Liver (tissue), 9 donors: ENCODE results near the gene BASP1. TPM values are rescaled to one million over a fixed set of nuclear protein-coding genes. Genes with fewer than 3 reads are reported as not detected.

Experiments
- DNase-seq: peaks from one replicate; pipeline ENCODE4 v3.0.0-alpha.2; 2017; ENCODE audit warnings: low spot score
- H3K27ac ChIP-seq, 2 donors: one replicate each; pipeline ENCODE4 v1.7.0; 2013; ENCODE audit warnings: inconsistent platforms in 2 of 2, low read length in 2 of 2, control low read depth in 1 of 2, low read depth in 1 of 2, mild to moderate bottlenecking in 1 of 2
- H3K27me3 ChIP-seq, 4 donors: one replicate each; pipeline versions ENCODE4 v1.6.1 to v1.7.0; 2013; ENCODE audit warnings: low read length in 3 of 4, inconsistent platforms in 1 of 4, mild to moderate bottlenecking in 1 of 4, moderate library complexity in 1 of 4; ENCODE audit not compliant: control insufficient read depth in 4 of 4, insufficient read depth in 4 of 4
- H3K36me3 ChIP-seq, 4 donors: one replicate each; pipeline versions ENCODE4 v1.6.1 to v1.7.0; 2013; ENCODE audit warnings: low read length in 3 of 4, mild to moderate bottlenecking in 3 of 4, low read depth in 1 of 4, moderate library complexity in 1 of 4; ENCODE audit not compliant: control insufficient read depth in 4 of 4, insufficient read depth in 3 of 4
- H3K4me1 ChIP-seq, 4 donors: one replicate each; pipeline versions ENCODE4 v1.6.1 to v1.7.0; 2013; ENCODE audit warnings: low read length in 3 of 4, mild to moderate bottlenecking in 3 of 4, moderate library complexity in 1 of 4; ENCODE audit not compliant: control insufficient read depth in 4 of 4, insufficient read depth in 4 of 4
- H3K4me3 ChIP-seq, 3 donors: one replicate each; pipeline versions ENCODE4 v1.6.1 to v1.7.0; 2013; ENCODE audit warnings: low read length in 3 of 3, control low read depth in 1 of 3, low read depth in 1 of 3, mild to moderate bottlenecking in 1 of 3
- H3K9ac ChIP-seq, 2 donors: one replicate each; pipeline ENCODE4 v1.7.0; 2013; ENCODE audit warnings: low read length in 2 of 2, mild to moderate bottlenecking in 2 of 2, moderate library complexity in 2 of 2, control low read depth in 1 of 2, low read depth in 1 of 2
- H3K9me3 ChIP-seq, 4 donors: one replicate each; pipeline versions ENCODE4 v1.6.1 to v1.7.0; 2013; ENCODE audit warnings: low read length in 3 of 4; ENCODE audit not compliant: control insufficient read depth in 4 of 4
- ATF3 ChIP-seq: IDR thresholded peaks from 2 replicates; pipeline ENCODE4 v1.6.1; 2016; ENCODE audit warnings: antibody characterized with exemption
- EGR1 ChIP-seq, 2 donors: IDR thresholded peaks; 2 replicates each; pipeline ENCODE4 v1.6.1; 2016 to 2018; ENCODE audit warnings: antibody characterized with exemption in 2 of 2, low read depth in 2 of 2
- FOXA1 ChIP-seq: IDR thresholded peaks from 2 replicates; pipeline ENCODE4 v1.6.1; 2016; ENCODE audit warnings: antibody characterized with exemption
- FOXA2 ChIP-seq: IDR thresholded peaks from 2 replicates; pipeline ENCODE4 v1.6.1; 2016; ENCODE audit warnings: antibody characterized with exemption
- GABPA ChIP-seq, 2 donors: IDR thresholded peaks in 1 of 2; conservative IDR thresholded peaks in 1 of 2; 2 replicates each; pipeline ENCODE4 v1.6.1; 2016; ENCODE audit warnings: antibody characterized with exemption in 2 of 2, mild to moderate bottlenecking in 1 of 2, moderate library complexity in 1 of 2
- HNF4A ChIP-seq, 2 donors: conservative IDR thresholded peaks; 2 replicates each; pipeline ENCODE4 v1.6.1; 2016; ENCODE audit warnings: antibody characterized with exemption in 2 of 2, mild to moderate bottlenecking in 2 of 2
- HNF4G ChIP-seq: IDR thresholded peaks from 2 replicates; pipeline ENCODE4 v1.6.1; 2016; ENCODE audit warnings: antibody characterized with exemption
- JUND ChIP-seq, 2 donors: IDR thresholded peaks; 2 replicates each; pipeline ENCODE4 v1.6.1; 2016; ENCODE audit warnings: antibody characterized with exemption in 2 of 2
- MAX ChIP-seq: IDR thresholded peaks from 2 replicates; pipeline ENCODE4 v1.6.1; 2016; ENCODE audit warnings: antibody characterized with exemption
- NR2F2 ChIP-seq: IDR thresholded peaks from 2 replicates; pipeline ENCODE4 v1.6.1; 2016; ENCODE audit warnings: antibody characterized with exemption
- RAD21 ChIP-seq, 2 donors: IDR thresholded peaks; 2 replicates each; pipeline ENCODE4 v1.6.1; 2016; ENCODE audit warnings: antibody characterized with exemption in 2 of 2, mild to moderate bottlenecking in 2 of 2
- RXRA ChIP-seq, 2 donors: IDR thresholded peaks; 2 replicates each; pipeline ENCODE4 v1.6.1; 2017 to 2018; ENCODE audit warnings: antibody characterized with exemption in 2 of 2, mild to moderate bottlenecking in 1 of 2
- SP1 ChIP-seq: IDR thresholded peaks from 2 replicates; pipeline ENCODE4 v1.6.1; 2018; ENCODE audit warnings: antibody characterized with exemption, mild to moderate bottlenecking
- TAF1 ChIP-seq: conservative IDR thresholded peaks from 2 replicates; pipeline ENCODE4 v1.6.1; 2016; ENCODE audit warnings: antibody characterized with exemption, mild to moderate bottlenecking
- YY1 ChIP-seq: IDR thresholded peaks from 2 replicates; pipeline ENCODE4 v1.6.1; 2016; ENCODE audit warnings: antibody characterized with exemption, mild to moderate bottlenecking
- WGBS: extraction: QIAGEN DNeasy Blood & Tissue Kit; methylation state at CpG from one replicate; pipeline ENCODE4 v1.1.7; 2013; 5-methylcytosine and 5-hydroxymethylcytosine counted together
- polyA plus RNA-seq, 2 donors: library from polyadenylated mRNA; stranded (reverse) in 1 of 2; unstranded in 1 of 2; fragments of 200-250 nt in 1 of 2; fragments of >200 nt in 1 of 2; fragmentation: Nextera tagmentation in 1 of 2; extraction: Ambion mirVana in 1 of 2; gene quantifications; one replicate each; pipeline versions ENCODE4 v1.2.1 to v1.2.3, GENCODE V29; 2013 to 2015
- total RNA-seq, 2 donors: library from RNA; depleted of rRNA; stranded (reverse); fragments of >200 nt; gene quantifications; one replicate each; pipeline ENCODE4 v1.2.3, GENCODE V29; 2014
- TF ChIP-seq, protein P1 (sequence below): IDR thresholded peaks from 2 replicates; pipeline ENCODE4 v1.6.1; 2016; ENCODE audit warnings: antibody characterized with exemption
- TF ChIP-seq, protein P2 (sequence below): fragments of 150-350 bp; IDR thresholded peaks from 2 replicates; pipeline ENCODE4 v1.5.1; 2017; ENCODE audit warnings: improper control_type of control experiment, low read depth, low read length; ENCODE audit not compliant: missing input control
- donor health status: healthy.
- donor health status: healthy.
- donor health status: healthy.
- donor health status: healthy.
- donor health status: healthy.

Gene BASP1
- total and polyA plus RNA-seq, 4 donors: 1.2 to 17.0 (median 5.4) TPM

DNA sequence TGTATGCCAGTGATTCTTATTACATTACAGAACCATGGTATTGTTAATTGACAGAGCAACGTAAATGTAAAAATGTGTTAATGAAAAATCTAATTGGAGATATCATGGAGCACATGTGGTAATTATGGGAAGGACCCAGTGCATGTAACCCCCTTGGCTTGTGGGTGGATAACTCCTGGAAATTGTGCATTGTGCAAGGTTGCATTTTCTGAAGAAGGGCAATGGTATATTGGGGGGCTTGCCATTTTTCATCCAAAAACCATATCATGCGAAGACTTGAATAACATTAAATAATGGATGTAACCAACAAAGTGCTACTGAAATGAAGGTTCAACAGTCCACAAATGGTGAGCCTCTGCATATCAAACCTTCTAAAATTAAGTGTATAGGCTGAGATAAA, 47.6 kb downstream of the BASP1 start:
- DNase-seq: no peak
- H3K27me3 ChIP-seq: no peaks in the 10 kb centered on the region
- TF ChIP-seq TAF1 (no peak), FOXA2 (no peak), JUND (IDR thresholded peaks at IDR 0.05) (no peak), RXRA (IDR thresholded peaks at IDR 0.05) (no peak), EGR1 (IDR thresholded peaks at IDR 0.05; ENCODE audit: low read depth in 2 of 2) (no peak), RAD21 (IDR thresholded peaks at IDR 0.05) (no peak), FOXA1 (no peak), MAX (no peak), YY1 (no peak), GABPA (IDR thresholded peaks at IDR 0.05 in 1 of 2, conservative IDR thresholded peaks at IDR 0.05 in 1 of 2) (no peak), HNF4G (no peak), SP1 (no peak), HNF4A (conservative IDR thresholded peaks at IDR 0.05) (no peak)
- TF ChIP-seq, protein P1, sequence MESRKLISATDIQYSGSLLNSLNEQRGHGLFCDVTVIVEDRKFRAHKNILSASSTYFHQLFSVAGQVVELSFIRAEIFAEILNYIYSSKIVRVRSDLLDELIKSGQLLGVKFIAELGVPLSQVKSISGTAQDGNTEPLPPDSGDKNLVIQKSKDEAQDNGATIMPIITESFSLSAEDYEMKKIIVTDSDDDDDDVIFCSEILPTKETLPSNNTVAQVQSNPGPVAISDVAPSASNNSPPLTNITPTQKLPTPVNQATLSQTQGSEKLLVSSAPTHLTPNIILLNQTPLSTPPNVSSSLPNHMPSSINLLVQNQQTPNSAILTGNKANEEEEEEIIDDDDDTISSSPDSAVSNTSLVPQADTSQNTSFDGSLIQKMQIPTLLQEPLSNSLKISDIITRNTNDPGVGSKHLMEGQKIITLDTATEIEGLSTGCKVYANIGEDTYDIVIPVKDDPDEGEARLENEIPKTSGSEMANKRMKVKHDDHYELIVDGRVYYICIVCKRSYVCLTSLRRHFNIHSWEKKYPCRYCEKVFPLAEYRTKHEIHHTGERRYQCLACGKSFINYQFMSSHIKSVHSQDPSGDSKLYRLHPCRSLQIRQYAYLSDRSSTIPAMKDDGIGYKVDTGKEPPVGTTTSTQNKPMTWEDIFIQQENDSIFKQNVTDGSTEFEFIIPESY: no peak
- TF ChIP-seq, protein P2, sequence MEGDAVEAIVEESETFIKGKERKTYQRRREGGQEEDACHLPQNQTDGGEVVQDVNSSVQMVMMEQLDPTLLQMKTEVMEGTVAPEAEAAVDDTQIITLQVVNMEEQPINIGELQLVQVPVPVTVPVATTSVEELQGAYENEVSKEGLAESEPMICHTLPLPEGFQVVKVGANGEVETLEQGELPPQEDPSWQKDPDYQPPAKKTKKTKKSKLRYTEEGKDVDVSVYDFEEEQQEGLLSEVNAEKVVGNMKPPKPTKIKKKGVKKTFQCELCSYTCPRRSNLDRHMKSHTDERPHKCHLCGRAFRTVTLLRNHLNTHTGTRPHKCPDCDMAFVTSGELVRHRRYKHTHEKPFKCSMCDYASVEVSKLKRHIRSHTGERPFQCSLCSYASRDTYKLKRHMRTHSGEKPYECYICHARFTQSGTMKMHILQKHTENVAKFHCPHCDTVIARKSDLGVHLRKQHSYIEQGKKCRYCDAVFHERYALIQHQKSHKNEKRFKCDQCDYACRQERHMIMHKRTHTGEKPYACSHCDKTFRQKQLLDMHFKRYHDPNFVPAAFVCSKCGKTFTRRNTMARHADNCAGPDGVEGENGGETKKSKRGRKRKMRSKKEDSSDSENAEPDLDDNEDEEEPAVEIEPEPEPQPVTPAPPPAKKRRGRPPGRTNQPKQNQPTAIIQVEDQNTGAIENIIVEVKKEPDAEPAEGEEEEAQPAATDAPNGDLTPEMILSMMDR: no peak
- H3K9ac ChIP-seq: no peak overlapping the region
- no peaks in the 10 kb centered on the region for H3K4me1 ChIP-seq
- no peaks in the 10 kb centered on the region for H3K9me3 ChIP-seq
- no peak overlapping the region for H3K4me3 ChIP-seq
- 86% methylated on average over 2 of the region's 2 CpGs for WGBS
- H3K36me3 ChIP-seq: no peaks in the 10 kb centered on the region
- H3K27ac ChIP-seq: no peak overlapping the region

GRCh38 chr5:17267106-17267505, 49.7 kb downstream of the BASP1 start:
- TF ChIP-seq RAD21 (IDR thresholded peaks at IDR 0.05): no peak
- no peak for TF ChIP-seq FOXA1
- no peak for TF ChIP-seq MAX
- no peak for TF ChIP-seq GABPA (IDR thresholded peaks at IDR 0.05 in 1 of 2, conservative IDR thresholded peaks at IDR 0.05 in 1 of 2)
- TF ChIP-seq NR2F2: no peak
- TF ChIP-seq TAF1: no peak
- TF ChIP-seq ATF3: no peak
- no peak for TF ChIP-seq RXRA (IDR thresholded peaks at IDR 0.05)
- WGBS: 91% methylated on average over 5 of the region's 5 CpGs
- Histone ChIP-seq H3K27me3 (peaks cover 0 to 1% (median 0%) of the 10 kb centered on the region in 4 donors), H3K4me3 (no peak overlapping the region), H3K27ac (no peak overlapping the region), H3K9me3 (no peaks in the 10 kb centered on the region), H3K9ac (no peak overlapping the region), H3K4me1 (no peaks in the 10 kb centered on the region), H3K36me3 (no peaks in the 10 kb centered on the region)
- DNase-seq: no peak
